Measurements from ENCODE around the gene F8.
"Not testable (repeated sequence)": the region's sequence is repeated elsewhere in the genome, so short reads cannot be mapped to it uniquely, and the experiment has no call there.

Gene F8

GRCh38 chrX:154816326-154816898 lies 206.1 kb downstream of the F8 start:
- not testable (repeated sequence) for DNase-seq (ENCODE audit: low read depth in 2 of 2)

- DNase-seq (ENCODE audit: low read depth in 2 of 2), result no peak
These were observed 207.2 kb downstream of the F8 start for GRCh38 chrX:154815274-154815818.

GRCh38 chrX:154813801-154814200 lies 208.7 kb downstream of the F8 start:
- DNase-seq (ENCODE audit: low read depth in 2 of 2), result no peak

- DNase-seq (ENCODE audit: low read depth in 2 of 2), result no peak
These were observed 210.0 kb downstream of the F8 start for GRCh38 chrX:154812341-154813101.

- DNase-seq (ENCODE audit: low read depth in 2 of 2), result no peak
These were observed 212.4 kb downstream of the F8 start for GRCh38 chrX:154809939-154810665.

- no peak for DNase-seq (ENCODE audit: low read depth in 2 of 2)
These were observed 215.6 kb downstream of the F8 start for GRCh38 chrX:154806837-154807501.

- DNase-seq (ENCODE audit: low read depth in 2 of 2), result no peak
These were observed 216.8 kb downstream of the F8 start for GRCh38 chrX:154805696-154806091.

- peak; percentile 35 to 69 for DNase-seq (ENCODE audit: low read depth in 2 of 2)
These were observed 217.4 kb downstream of the F8 start, which contains the start of gene MPP1 for GRCh38 chrX:154804957-154805695. Gene MPP1 (minus strand): TSS chrX:154805485. CDS start chrX:154805373, 112 bp downstream.

GRCh38 chrX:154804261-154804956 lies 218.1 kb downstream of the F8 start:
- DNase-seq (ENCODE audit: low read depth in 2 of 2), result no peak

GRCh38 chrX:154802947-154803346 lies 219.6 kb downstream of the F8 start:
- DNase-seq (ENCODE audit: low read depth in 2 of 2), result no peak

GRCh38 chrX:154800478-154801210 lies 221.9 kb downstream of the F8 start:
- DNase-seq (ENCODE audit: low read depth in 2 of 2), result no peak

GRCh38 chrX:154799556-154800348 lies 222.8 kb downstream of the F8 start:
- DNase-seq (ENCODE audit: low read depth in 2 of 2), result no peak

- DNase-seq (ENCODE audit: low read depth in 2 of 2), result no peak
These were observed 225.5 kb downstream of the F8 start for GRCh38 chrX:154797006-154797405.

GRCh38 chrX:154795016-154795415 lies 227.5 kb downstream of the F8 start:
- DNase-seq (ENCODE audit: low read depth in 2 of 2), result no peak

GRCh38 chrX:154793084-154793795 lies 229.3 kb downstream of the F8 start:
- DNase-seq (ENCODE audit: low read depth in 2 of 2), result no peak

- DNase-seq (ENCODE audit: low read depth in 2 of 2), result no peak
These were observed 230.6 kb downstream of the F8 start for GRCh38 chrX:154791939-154792338.

GRCh38 chrX:154791467-154791866 lies 231.1 kb downstream of the F8 start:
- no peak for DNase-seq (ENCODE audit: low read depth in 2 of 2)

Measured in stimulated activated CD8-positive, alpha-beta memory T cell treated with anti-CD3 and anti-CD28 coated beads, Interleukin-7, amount 100 ng/mL, for 4 hours (primary cell).